ENCODE measurements around the gene G6PC3.
A peak's percentile ranks its signal among the peaks of the same experiment; 100 is the strongest.
"Not testable (repeated sequence)": the region's sequence is repeated elsewhere in the genome, so short reads cannot be mapped to it uniquely, and the experiment has no call there.

Gene G6PC3

GRCh38 chr17:44110011-44110686 lies 39.6 kb downstream of the G6PC3 start:
- no peak for DNase-seq

GRCh38 chr17:44110823-44111633 lies 40.5 kb downstream of the G6PC3 start:
- DNase-seq: peak; percentile 93

- no peak for DNase-seq
Observed at GRCh38 chr17:44111777-44112176, 41.2 kb downstream of the G6PC3 start.

- DNase-seq: no peak
Observed at GRCh38 chr17:44112284-44113280, 42.0 kb downstream of the G6PC3 start.

DNA sequence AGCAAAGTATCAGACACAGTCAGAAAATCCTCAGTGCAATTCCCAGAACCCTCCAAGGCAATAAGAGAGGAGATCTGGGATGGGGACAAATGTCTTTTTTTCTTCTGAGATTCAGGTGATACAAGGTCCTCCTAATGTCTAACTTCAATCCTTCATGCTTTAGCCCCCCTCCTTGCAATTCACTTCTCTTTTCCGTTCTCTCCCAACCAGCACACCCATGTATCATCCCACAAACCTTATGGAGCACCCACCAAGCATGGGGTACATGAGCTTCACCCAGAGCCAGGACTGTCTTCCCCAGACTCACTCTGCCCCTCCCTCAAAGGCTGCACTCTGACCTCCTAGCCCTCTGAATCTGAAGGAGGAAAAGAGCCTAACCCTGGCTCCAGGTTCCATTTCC lies 42.8 kb downstream of the G6PC3 start:
- no peak for DNase-seq

DNA sequence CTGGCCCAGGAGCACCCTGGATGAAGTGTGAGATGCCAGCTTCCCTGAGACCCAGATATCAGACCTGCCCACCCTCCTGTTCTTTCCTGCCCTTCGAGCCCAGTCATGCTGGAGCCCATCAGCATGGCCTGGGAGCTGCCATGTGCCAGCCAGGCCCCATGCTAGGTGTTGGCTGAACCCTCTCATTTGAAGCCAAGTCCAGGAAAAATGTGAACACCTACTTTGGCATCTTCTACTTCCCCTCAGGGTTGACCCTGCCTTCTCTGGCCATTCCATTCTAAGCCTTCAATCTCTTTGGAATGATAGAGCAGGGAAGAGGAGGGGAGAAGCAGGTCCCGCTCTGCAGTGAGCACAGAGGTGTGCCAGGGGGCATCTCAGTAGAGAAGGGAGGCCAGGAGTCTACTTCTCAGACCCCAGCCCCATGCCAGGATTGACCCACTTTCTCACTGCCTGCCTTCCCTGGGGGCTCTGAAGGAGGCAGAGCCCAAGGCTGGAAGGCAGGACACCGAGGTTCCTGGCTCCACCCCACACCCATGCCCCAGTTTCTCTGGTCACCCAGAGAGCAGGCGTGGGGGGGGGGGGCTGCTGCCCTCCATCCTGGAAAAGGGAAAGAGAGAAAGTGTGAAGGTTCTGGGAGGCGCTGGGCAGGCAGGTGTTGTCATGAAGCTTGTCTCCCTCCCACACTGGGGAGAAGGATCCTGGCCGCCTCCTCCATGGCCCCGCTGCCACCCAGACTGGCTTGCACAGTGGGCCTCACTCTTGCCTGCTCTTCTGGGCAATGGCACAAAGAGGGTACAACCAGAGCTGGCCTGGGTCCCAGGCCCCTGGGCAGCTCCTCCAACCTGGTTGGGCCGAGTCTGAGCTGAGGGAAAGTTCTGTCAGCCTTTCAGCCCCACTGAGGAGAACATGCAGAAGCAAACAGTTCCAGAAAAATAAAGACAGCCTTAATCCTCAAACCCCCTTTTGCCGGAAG lies 43.6 kb downstream of the G6PC3 start:
- no peak for DNase-seq

DNA sequence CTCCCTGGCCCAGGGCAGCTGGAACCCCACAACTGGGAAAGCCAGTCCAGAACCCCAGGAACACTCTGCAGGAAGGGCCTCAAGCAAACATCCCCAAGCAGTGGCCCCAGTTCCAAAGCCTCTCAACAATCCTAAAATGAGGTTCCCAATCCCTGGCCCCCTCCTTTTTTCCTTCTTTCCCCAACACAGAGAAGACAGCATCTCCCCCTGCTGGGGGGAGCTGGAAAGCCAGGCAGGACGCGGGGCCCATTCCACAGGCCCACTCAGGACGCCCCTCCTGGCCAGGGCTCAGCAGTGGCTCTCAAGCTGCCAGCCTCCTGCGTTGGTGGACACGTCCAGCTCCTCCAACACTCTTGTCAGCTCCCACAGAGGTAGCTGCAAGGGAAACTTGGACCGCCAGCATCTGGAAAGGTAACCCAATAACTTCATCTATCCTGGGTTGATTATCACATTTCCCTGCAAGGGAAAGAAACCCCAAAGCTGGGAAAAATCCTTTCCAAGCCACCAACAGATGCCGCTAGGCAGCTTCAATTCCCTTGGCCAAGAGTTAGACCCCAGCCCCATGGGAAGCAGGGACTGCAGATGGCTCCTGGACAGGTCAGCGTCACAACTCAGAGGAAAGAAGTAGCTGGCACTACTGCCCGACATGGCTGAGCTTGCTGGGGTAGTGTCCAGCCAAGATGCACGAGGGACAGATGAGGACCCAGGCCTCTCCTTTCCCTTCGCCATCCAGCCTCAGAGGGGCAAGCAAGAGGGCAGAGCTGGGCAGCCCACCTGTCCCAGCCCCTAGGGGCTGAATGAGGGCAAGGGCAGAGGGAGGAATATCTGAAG lies 45.3 kb downstream of the G6PC3 start:
- no peak for DNase-seq

DNA sequence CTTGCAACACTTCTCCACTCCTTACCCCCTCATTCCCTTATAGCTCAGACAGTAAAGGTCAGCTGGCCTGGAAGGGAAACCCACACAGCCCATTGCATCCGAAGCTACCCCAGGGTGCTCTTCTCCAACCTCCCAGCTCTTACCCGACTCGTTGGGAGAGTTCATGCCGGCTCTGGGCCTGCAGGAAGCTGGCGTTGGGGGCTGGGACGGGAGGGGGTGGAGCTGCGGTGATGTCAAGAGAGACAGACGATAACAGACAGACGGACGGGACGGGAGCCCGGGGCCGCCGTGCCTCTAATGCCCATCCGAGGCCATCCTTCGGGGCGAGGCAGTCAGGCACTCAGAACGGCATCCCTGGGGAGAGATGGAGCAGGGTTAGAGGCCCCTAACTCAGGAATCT lies 46.8 kb downstream of the G6PC3 start:
- no peak for DNase-seq

- no peak for DNase-seq
Observed at GRCh38 chr17:44118427-44119050, 48.0 kb downstream of the G6PC3 start.

- DNase-seq: no peak
Observed at GRCh38 chr17:44119062-44119461, 48.5 kb downstream of the G6PC3 start.

DNA sequence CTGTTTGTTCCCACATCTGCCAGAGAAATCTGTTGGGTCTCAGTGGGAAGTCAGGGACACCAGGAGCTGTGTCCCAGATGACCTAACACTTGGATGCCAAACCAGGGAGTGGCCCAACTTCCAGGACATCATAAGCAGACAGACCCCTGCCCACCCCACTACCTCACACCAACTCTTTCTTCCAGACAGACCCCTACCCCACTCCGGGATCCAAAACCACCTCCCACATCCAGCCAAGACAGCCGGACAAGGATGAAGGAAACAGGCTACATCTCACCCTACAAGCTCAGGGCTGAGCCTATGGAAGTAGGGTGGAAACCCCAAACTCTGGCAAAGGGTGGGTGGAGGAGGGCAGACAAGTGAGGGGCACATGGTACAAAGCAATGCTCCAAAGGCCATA lies 49.3 kb downstream of the G6PC3 start:
- DNase-seq: no peak

- DNase-seq: not testable (repeated sequence)
Observed at GRCh38 chr17:44120281-44120680, 49.7 kb downstream of the G6PC3 start.

DNA sequence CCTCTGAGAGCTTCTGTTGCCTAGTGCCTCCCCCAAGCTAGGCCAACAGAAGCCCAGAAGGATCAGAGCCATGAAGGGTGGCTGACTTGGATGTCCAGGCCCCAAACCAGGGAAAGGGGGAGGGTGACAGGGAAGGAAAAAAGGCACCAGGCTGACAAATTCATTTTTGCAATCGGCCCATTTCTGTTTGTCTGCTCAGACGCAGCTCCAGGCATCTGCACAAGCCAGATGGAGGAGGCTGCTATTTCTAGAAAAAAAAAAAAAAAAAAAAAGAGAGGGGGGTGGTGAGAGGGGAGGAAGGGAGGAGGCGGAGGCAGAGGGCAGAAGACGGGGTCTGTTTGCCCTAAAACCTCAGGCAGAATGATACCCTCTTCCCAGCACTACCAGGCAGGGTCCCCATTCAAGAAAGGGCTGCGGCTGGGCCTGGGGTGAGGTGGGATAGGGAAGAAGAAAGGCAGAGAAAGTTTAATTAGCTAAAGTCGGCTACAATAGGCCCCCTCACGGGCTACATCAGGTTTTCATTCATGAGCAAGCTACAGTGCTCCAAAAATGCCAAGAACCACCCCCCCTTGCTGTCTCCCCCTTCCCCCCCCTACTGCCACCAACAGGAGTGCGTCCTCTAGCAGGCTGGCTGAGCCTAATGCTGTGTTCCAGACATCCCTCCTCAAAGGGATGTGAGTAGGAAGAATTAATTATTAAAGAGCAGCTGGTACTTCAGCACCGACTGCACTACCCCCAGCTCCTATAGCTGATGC lies 50.5 kb downstream of the G6PC3 start:
- DNase-seq: no peak

- DNase-seq: no peak
Observed at GRCh38 chr17:44121997-44122815, 51.7 kb downstream of the G6PC3 start.

DNA sequence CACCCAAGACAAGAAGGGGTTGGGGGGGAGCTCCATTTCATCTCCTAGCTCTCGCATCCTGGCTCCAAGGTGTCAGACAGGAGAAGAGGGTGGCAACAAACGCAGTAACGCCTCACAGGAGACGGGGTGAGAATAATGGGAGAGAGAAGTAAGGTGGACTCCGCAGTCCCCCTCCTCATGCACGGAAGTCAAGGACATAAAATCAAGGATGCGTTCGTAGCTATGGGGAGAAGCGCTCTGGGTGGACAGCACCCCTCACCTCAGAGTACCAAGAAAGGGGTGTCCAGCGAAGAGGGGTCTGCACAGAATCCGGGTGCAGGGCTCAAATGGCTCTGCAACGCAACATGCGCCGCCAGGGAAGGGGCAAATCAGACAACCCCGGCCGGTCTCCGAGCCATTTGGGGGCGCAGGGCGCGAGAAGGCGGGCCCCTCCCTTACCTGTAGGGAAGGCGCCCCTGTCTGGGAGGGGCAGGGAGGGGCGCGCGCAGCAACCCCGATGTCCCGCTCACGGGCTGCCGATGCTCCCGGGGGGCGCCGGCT lies 52.4 kb downstream of the G6PC3 start:
- no peak for DNase-seq

GRCh38 chr17:44123356-44124117 lies 53.0 kb downstream of the G6PC3 start, which contains the start of gene HDAC5:
Gene HDAC5 (minus strand): TSS chr17:44123641. CDS start chr17:44117515, 6,126 bp downstream.
- DNase-seq: peak; percentile 88

- no peak for DNase-seq
Observed at GRCh38 chr17:44124118-44124438, 53.5 kb downstream of the G6PC3 start.

All from DMS153 (cell line).